Body of pancreas (tissue), 4 donors: ENCODE results near the gene IPO4.

ENCODE experiments used
- CTCF ChIP-seq, 7 experiments: fragments of 450-650 bp in 4 of 7; fragments of 200-600 bp in 3 of 7; sonication (generic) in 3 of 7; IDR thresholded peaks; one replicate each; pipeline ENCODE4 v1.5.1; 2016 to 2019; ENCODE audit warnings: antibody characterized with exemption in 7 of 7
- POLR2A ChIP-seq, 3 donors: fragments of 450-650 bp; IDR thresholded peaks; one replicate each; pipeline ENCODE4 v1.6.1; 2016; ENCODE audit warnings: antibody characterized with exemption in 3 of 3, mild to moderate bottlenecking in 2 of 3

- peak in 6 of 7 experiments; percentile 33 to 66 (median 54) for TF ChIP-seq CTCF (IDR thresholded peaks at IDR 0.05)
- peak; percentile 74 to 93 (median 92) for TF ChIP-seq POLR2A (IDR thresholded peaks at IDR 0.05)
Observed at GRCh38 chr14:24215495-24216344, 27.1 kb upstream of the IPO4 start, which contains the start of gene MDP1.
